Stimulated activated naive CD8-positive, alpha-beta T cell treated with anti-CD3 and anti-CD28 coated beads, Interleukin-15, amount 100 ng/mL, for 72 hours (primary cell): Measurements from ENCODE around the gene ANO3.

Experiments
- ATAC-seq: fragments of 150-1000 bp; cut with Tn5 transposase; 2 replicates; pipeline ENCODE4 v1.10.0; 2021; ENCODE audit warnings: mild to moderate bottlenecking, moderate library complexity
- DNase-seq, 2 donors: peaks; one replicate each; pipeline ENCODE4 v3.0.0; 2021 to 2022
- H3K27ac Mint-ChIP-seq, 2 donors: one replicate each; pipeline ENCODE4 v1.8.0; 2022; ENCODE audit warnings: mild to moderate bottlenecking in 2 of 2, mixed read lengths in 2 of 2, moderate library complexity in 2 of 2
- H3K27me3 Mint-ChIP-seq: one replicate; pipeline ENCODE4 v1.8.0; 2022; ENCODE audit warnings: mixed read lengths
- H3K4me1 Mint-ChIP-seq: one replicate; pipeline ENCODE4 v1.8.0; 2022; ENCODE audit warnings: mild to moderate bottlenecking, mixed read lengths
- H3K4me3 Mint-ChIP-seq, 2 donors: one replicate each; pipeline ENCODE4 v1.8.0; 2022; ENCODE audit warnings: mild to moderate bottlenecking in 2 of 2, mixed read lengths in 2 of 2, moderate library complexity in 1 of 2
- H3K9me3 Mint-ChIP-seq, 2 donors: one replicate each; pipeline ENCODE4 v1.8.0; 2022; ENCODE audit warnings: mixed read lengths in 2 of 2

The ANO3 gene

DNA sequence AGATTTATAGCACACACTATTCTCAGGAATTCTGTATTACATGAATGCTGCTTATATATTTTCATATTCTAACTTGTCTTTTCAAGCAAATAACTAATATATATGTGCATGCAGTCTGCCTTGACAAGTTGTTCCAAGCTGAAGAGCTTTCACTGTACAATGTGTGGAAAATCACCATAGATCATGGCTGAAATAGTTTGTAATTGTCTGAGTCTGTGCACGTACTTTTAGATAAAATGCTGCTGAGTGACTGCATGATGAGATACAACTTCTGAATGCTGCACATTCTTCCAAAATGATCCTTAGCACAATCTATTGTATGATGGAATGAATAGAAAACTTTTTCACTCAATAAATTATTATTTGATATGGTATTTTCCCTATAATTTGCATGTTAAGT lies 331.0 kb downstream of the ANO3 start:
- no peak for DNase-seq
- ATAC-seq: no peak
- H3K4me1 Mint-ChIP-seq: no peaks in the 10 kb centered on the region
- H3K27ac Mint-ChIP-seq: no peak overlapping the region
- no peaks in the 10 kb centered on the region for H3K27me3 Mint-ChIP-seq
- no peaks in the 10 kb centered on the region for H3K9me3 Mint-ChIP-seq
- no peak overlapping the region for H3K4me3 Mint-ChIP-seq

DNA sequence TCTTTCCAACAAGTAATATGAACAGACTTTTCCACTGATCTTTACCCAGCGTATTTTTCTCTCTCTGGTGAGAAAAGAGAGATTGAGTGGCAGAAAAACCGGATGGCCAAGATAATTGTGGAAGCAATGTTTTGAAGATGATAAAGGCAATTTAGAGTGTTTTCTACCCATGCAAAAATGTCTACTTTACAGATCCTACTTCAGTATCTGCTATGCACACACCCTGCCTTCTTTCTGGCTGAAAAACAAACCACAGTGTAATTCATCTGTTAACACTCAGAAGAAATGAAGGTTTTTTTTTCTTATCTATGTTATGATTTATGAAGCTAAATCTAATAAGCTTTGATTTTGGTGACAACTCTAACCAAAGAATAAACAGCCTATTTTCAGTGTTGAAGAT lies 333.1 kb downstream of the ANO3 start:
- Mint-ChIP-seq H3K4me1 (no peaks in the 10 kb centered on the region), H3K9me3 (peaks cover 0 to 4% of the 10 kb centered on the region in 2 donors), H3K27ac (no peak overlapping the region), H3K27me3 (no peaks in the 10 kb centered on the region), H3K4me3 (no peak overlapping the region)
- ATAC-seq (no peak), DNase-seq (no peak)

DNA sequence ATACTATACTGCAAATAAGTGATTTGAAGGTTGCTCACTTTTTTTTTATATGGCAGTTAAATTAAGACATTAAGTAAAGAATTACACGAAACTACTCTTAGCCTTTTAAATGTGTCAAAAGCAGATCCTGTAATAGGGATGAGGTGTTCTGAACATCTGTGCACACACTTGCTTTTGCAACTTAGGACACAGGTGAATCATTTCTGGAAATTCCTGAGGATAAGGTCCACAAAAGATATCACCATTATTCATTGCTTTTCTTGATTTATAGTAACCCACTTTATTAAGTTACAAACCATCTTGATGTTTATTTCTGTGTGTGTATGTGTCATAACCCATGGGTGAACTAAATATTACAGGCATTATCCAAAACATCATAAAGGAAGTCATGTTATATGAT lies 334.0 kb downstream of the ANO3 start:
- Mint-ChIP-seq H3K27ac (no peak overlapping the region), H3K27me3 (no peaks in the 10 kb centered on the region), H3K9me3 (peaks cover 0 to 5% of the 10 kb centered on the region in 2 donors), H3K4me1 (no peaks in the 10 kb centered on the region), H3K4me3 (no peak overlapping the region)
- ATAC-seq (no peak), DNase-seq (no peak)

DNA sequence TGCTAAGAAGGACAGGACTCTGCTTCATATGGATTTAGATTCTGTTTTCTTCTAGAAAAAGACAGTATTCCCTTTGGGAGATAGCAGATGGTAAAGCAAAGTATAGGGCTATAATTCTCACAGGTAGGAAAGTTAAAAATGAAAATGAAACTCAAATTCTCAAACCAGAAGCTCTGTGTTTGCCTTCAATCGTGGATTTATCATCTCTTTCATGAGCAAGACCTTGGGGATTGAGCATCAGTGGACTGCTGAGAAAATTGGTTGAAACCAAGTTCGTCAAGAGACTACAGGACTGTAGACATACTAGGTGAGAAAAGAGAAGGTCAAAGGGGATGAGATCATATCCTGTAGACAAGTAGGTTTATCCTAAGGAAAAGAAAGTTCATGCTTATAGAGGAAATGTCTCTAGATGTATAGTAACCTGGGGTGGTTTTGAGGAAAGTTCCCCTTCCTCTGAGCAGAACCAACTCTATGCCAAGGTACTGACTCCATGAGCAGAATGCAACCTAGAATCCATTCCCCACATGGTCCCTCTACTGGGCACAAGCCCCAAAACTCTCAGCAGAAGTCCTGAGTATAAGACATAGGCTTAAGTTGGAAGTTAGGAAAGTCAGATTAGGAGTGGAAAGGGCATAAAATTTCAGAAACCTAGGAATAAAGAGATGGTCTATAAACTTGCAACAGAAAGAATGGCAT lies 343.5 kb downstream of the ANO3 start:
- Mint-ChIP-seq H3K9me3 (peaks cover 6 to 12% of the 10 kb centered on the region in 2 donors), H3K27me3 (no peaks in the 10 kb centered on the region), H3K4me1 (no peaks in the 10 kb centered on the region), H3K27ac (no peak overlapping the region), H3K4me3 (no peak overlapping the region)
- DNase-seq (no peak), ATAC-seq (no peak)

DNA sequence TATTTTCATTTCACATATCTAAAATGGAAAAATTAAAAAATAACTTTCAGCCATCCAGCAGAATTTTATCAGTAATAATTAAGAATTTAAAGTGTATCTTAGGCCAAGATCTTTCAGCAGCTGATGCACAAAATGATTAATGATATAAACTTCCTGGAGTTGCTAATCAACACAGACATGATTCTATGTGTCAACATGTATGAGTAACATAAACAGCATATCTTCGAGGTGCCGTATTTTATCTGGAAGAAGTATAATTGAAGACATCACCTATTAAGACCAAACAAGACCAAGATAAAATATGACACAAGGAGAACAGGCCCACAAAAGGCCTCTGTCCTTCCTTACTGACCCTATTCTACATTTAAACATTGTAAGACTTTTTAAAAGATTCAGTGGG lies 344.7 kb downstream of the ANO3 start:
- Mint-ChIP-seq H3K9me3 (peaks cover 6 to 12% of the 10 kb centered on the region in 2 donors), H3K27ac (no peak overlapping the region), H3K27me3 (no peaks in the 10 kb centered on the region), H3K4me3 (no peak overlapping the region), H3K4me1 (no peaks in the 10 kb centered on the region)
- ATAC-seq (no peak), DNase-seq (no peak)

DNA sequence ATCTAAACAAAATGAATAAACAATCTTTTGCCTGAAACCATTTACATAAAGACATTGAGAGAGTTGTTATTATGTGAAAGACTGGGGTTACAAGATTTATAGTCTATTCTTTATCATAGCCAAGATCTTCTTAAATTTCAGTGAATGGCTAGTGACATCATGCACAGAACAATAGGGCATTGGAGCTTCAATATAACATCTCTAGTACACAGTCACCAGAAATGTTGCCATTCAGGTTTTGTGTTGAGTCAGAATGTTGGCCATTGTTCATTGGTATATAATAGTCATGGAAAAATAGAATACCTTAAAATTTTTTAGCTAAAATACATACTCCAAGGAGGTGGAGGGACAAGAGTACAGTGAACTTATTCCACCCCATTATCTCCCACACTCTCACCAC lies 345.6 kb downstream of the ANO3 start:
- no peak for DNase-seq
- Mint-ChIP-seq H3K27ac (no peak overlapping the region), H3K9me3 (peaks cover 6 to 12% of the 10 kb centered on the region in 2 donors), H3K4me3 (no peak overlapping the region), H3K27me3 (no peaks in the 10 kb centered on the region), H3K4me1 (no peaks in the 10 kb centered on the region)
- no peak for ATAC-seq

DNA sequence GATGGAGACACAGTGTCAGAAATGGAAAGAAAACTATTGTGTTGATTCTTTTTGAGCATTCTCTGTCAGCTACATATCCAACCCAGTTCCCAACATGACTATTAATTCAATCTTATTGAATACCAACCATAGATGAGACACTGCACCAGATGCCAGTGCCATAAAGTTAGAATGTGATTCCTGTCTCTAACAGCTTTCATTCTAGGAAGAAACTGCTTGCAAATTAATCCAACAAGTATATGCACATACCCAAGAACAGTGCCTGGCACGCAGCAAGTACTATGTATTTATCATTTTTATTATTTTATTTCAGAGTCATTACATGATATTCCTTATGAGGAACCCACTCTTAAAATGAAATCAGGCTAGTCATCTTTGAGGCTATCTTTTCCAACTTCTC lies 355.4 kb downstream of the ANO3 start:
- ATAC-seq (no peak), DNase-seq (no peak)
- H3K9me3 Mint-ChIP-seq: peaks cover 0 to 4% of the 10 kb centered on the region in 2 donors
- H3K27me3 Mint-ChIP-seq: no peaks in the 10 kb centered on the region
- no peaks in the 10 kb centered on the region for H3K4me1 Mint-ChIP-seq
- H3K27ac Mint-ChIP-seq: no peak overlapping the region
- no peak overlapping the region for H3K4me3 Mint-ChIP-seq

DNA sequence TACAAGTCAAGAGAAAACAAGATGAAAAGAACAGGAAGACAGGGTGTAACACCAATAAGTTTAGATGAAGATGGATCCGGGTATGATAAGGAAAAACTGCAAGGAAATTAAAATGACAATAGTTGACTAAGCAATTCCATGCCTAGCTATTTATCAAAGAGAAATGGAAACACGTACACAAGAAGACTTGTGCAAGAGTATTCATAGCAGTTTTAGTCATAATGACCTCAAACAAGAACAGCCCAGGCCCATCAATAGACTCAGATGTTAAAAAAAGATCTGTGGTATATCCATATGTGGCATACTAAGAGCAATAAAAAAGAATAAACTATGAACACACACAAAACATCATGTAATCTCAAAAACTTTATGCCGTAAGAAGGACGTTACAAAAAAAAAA lies 356.8 kb downstream of the ANO3 start:
- H3K9me3 Mint-ChIP-seq: peaks cover 4 to 6% of the 10 kb centered on the region in 2 donors
- ATAC-seq (no peak), DNase-seq (no peak)
- H3K4me1 Mint-ChIP-seq: no peaks in the 10 kb centered on the region
- H3K27ac Mint-ChIP-seq: no peak overlapping the region
- no peak overlapping the region for H3K4me3 Mint-ChIP-seq
- H3K27me3 Mint-ChIP-seq: no peaks in the 10 kb centered on the region

DNA sequence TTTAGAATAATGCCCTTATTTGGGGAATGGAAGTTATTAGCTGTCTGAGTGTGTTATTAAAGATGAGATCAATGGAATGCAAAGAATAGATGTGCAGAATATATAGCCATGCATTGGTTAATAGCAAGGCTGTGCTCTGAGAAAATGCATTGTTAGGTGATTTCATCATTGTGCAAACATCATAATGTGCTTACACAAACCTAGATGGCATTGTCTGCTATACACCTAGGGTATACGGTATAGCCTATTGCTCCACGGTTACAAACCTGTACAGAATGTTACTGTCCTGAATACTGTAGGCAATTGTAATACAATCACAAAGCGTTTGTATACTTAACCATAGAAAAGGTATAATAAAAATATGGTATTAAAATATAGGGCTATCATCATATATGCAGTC lies 364.4 kb downstream of the ANO3 start:
- DNase-seq: no peak

DNA sequence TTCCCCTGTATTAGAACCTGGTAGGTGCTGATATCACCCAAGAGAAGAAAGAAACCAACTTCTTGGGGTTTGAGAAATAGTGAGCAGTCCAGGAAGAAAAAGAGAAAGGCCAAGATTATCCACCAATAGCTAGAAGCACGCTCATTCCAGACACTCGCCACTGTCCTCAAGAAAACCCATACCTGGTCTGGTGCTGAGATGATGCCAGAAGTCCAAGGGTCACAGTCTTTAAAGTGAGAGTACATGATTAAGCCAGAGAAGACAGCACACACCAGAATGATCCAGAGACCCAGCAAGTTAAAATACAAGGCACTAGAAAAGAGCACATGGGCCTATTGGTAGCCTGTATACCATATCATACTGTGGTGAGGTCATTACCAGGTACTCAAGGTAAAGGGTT lies 366.3 kb downstream of the ANO3 start:
- no peaks in the 10 kb centered on the region for H3K27me3 Mint-ChIP-seq
- H3K27ac Mint-ChIP-seq: no peak overlapping the region
- DNase-seq: no peak
- peaks cover 1 to 6% of the 10 kb centered on the region in 2 donors for H3K9me3 Mint-ChIP-seq
- no peak overlapping the region for H3K4me3 Mint-ChIP-seq
- ATAC-seq: no peak
- H3K4me1 Mint-ChIP-seq: no peaks in the 10 kb centered on the region

More for the DNA sequence above, 364.4 kb downstream of the ANO3 start:
- Mint-ChIP-seq H3K9me3 (peaks cover 6 to 11% of the 10 kb centered on the region in 2 donors), H3K27ac (no peak overlapping the region), H3K27me3 (no peaks in the 10 kb centered on the region), H3K4me3 (no peak overlapping the region), H3K4me1 (no peaks in the 10 kb centered on the region)
- no peak for ATAC-seq

DNA sequence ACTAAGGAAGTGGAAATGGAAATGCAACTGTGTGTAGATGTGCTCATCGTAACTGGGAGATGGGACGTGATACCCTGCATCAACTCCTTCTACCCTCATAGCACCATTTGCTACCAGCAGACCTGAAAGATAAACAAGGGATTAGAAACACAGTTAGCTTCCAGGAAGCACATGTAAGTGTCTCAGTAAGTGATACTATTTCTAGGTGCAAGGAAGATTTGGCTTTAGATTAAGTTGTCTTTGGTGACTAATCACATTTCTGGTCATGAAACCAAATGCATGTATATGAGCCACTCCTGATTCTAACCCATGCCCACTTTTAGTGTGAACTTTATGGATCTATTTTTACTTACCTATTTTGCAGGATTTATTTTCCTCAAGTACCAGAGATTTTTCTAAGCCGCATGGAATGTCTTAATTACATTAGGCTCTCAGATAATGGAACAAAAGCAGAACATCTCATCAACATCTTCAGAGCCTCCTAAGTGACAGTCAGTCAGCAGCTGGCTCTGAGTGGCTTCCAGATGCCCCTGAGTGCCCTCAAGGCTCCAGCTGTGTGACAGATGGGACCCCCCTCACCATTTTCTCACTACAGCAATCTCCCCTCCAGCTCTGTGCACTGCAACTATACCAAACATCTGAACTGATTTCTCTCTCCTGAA lies 368.8 kb downstream of the ANO3 start:
- Mint-ChIP-seq H3K27me3 (no peaks in the 10 kb centered on the region), H3K4me1 (no peaks in the 10 kb centered on the region), H3K4me3 (no peak overlapping the region), H3K9me3 (peaks cover 0 to 10% of the 10 kb centered on the region in 2 donors), H3K27ac (no peak overlapping the region)
- DNase-seq (no peak), ATAC-seq (no peak)

DNA sequence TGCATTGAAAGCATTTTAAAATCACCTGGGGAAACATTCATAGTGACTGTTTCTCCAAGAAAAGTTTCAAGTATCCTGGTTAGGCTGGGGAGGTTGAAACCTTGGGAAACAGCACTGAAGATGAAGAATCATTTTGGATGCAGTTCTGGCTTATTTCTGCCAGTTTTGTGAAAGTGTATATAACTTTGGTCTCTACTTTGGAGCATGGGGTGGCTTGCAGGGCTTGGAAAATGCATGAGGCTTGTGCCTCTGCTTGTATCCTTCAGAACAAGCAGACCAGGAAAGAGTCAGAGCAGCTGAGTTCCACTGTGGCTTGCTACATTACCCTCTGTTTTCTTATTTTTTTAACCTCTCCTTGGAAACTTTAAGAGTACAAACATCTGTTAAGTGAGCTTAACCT lies 370.5 kb downstream of the ANO3 start:
- Mint-ChIP-seq H3K27ac (no peak overlapping the region), H3K4me1 (no peaks in the 10 kb centered on the region), H3K4me3 (no peak overlapping the region), H3K27me3 (no peaks in the 10 kb centered on the region), H3K9me3 (peaks cover 0 to 4% of the 10 kb centered on the region in 2 donors)
- DNase-seq: no peak
- no peak for ATAC-seq

DNA sequence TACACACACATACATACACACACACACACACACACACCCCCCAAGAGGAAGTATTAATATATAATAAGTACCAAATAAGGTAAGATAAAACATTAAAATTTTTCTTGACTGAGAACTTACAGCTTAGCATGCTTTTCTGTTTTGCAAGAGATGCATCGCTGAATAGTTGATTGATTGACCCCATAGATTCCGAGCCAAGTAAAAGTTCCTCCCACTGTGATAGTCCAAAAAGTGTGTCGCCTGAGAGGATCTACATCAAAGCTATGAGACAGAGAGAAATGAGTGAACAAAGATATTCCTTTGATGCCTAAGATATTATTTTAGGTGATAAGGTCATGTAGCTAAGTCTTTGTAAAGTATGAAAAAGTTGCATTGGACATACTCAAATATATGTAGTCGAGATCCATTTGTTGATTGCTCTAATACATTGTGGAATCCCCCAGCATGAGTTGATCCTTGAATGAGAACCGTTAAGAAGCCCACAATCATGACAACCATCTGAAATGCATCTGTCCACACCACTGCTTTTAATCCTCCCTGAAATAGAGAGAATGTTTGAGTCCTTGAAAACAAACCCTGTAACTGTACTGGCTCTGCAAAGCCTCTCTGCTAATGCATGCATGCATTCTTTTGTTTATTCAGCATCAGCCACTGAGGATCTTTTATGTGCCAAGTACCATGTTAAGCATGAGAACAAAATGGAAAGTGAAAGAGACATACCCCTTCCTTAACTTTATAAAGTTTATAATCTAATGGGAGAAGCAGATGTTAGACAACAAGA lies 371.7 kb downstream of the ANO3 start:
- ATAC-seq: no peak
- DNase-seq: no peak
- H3K27me3 Mint-ChIP-seq: no peaks in the 10 kb centered on the region
- no peaks in the 10 kb centered on the region for H3K4me1 Mint-ChIP-seq
- H3K9me3 Mint-ChIP-seq: peaks cover 0 to 4% of the 10 kb centered on the region in 2 donors
- no peak overlapping the region for H3K27ac Mint-ChIP-seq
- no peak overlapping the region for H3K4me3 Mint-ChIP-seq

DNA sequence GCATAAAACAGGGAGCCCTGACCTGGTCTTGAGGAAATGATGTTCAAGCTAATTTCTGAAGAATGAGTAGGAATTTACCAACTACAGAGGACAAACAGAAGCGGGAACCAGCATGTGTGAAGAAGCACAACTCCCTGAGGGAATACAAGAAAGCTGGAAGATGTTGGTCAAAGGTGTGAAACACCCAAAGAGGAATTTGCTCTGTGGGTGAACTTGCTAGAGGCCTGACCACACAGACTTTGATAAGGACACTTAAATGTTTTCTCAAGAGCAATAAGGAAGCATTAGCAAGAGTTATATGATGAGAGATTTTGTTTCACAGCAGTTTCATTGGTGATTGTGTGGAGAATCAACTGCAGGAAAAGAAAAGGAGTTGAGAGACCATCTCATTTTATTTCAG lies 372.3 kb downstream of the ANO3 start:
- no peak for DNase-seq

DNA sequence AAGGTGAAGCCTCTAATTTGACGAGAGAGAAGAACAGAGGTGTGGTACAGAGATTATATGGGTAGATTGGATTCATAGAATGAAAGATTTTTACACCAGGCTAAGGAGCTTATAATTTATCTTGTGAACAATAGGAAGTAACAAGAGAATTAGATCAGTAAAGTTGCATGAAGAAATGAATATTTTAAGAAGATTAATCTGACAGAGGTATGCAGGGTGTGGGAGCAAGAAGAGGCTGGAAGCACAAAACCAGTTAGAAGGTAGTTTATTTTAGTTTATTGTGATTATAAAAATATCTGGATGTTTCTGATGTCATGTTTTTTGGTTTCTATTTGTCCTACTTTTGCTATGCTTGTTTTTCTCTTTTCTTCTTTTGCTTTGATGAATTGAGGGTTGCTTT lies 374.3 kb downstream of the ANO3 start:
- no peak for DNase-seq
- Mint-ChIP-seq H3K4me1 (no peaks in the 10 kb centered on the region), H3K27me3 (no peaks in the 10 kb centered on the region), H3K27ac (no peak overlapping the region), H3K9me3 (peaks cover 0 to 4% of the 10 kb centered on the region in 2 donors), H3K4me3 (no peak overlapping the region)
- ATAC-seq: no peak

More for the DNA sequence above, 372.3 kb downstream of the ANO3 start:
- Mint-ChIP-seq H3K27ac (no peak overlapping the region), H3K4me1 (no peaks in the 10 kb centered on the region), H3K9me3 (peaks cover 0 to 4% of the 10 kb centered on the region in 2 donors), H3K4me3 (no peak overlapping the region), H3K27me3 (no peaks in the 10 kb centered on the region)
- ATAC-seq: no peak
